ENCODE results near the gene BEX2.

GRCh38 chrX:103357871-103358270 lies 47.1 kb upstream of the BEX2 start:
- TF ChIP-seq CREB5 (CRISPR knock-in tag; IDR thresholded peaks at IDR 0.05; ENCODE audit: low read depth) (no peak), OSR1 (CRISPR knock-in tag; IDR thresholded peaks at IDR 0.05) (no peak), CSRNP3 (CRISPR knock-in tag; IDR thresholded peaks at IDR 0.05) (no peak), ESRRG (CRISPR knock-in tag; IDR thresholded peaks at IDR 0.05) (no peak), PATZ1 (CRISPR knock-in tag; IDR thresholded peaks at IDR 0.05; ENCODE audit: borderline replicate concordance) (no peak), BACH2 (CRISPR knock-in tag; IDR thresholded peaks at IDR 0.05; ENCODE audit: borderline replicate concordance) (no peak), PPARA (CRISPR knock-in tag; IDR thresholded peaks at IDR 0.05; ENCODE audit: borderline replicate concordance) (no peak), SNAI2 (CRISPR knock-in tag; IDR thresholded peaks at IDR 0.05) (no peak), ZFP3 (CRISPR knock-in tag; IDR thresholded peaks at IDR 0.05) (no peak), ZFP30 (CRISPR knock-in tag; IDR thresholded peaks at IDR 0.05) (no peak), ZC3H10 (CRISPR knock-in tag; IDR thresholded peaks at IDR 0.05) (no peak)
